K562 (cell line): ENCODE data around the gene YOD1.

Experiments used
- BHLHE40 ChIP-seq: IDR thresholded peaks from 2 replicates; pipeline ENCODE4 v1.6.1; 2011; ENCODE audit warnings: low read length, improper control_type of control experiment
- ELF4 ChIP-seq: fragments of 450-650 bp; formaldehyde crosslinking; IDR thresholded peaks from 2 replicates; pipeline ENCODE4 v1.4.0; 2022; ENCODE audit warnings: missing genetic modification characterization
- ILF3 ChIP-seq: fragments of 450-650 bp; IDR thresholded peaks from 2 replicates; pipeline ENCODE4 v1.6.1; 2018; ENCODE audit warnings: antibody characterized with exemption, mild to moderate bottlenecking, moderate library complexity, borderline replicate concordance
- POLR2AphosphoS5 ChIP-seq: IDR thresholded peaks from 2 replicates; pipeline ENCODE4 v1.6.1; 2011; ENCODE audit warnings: mild to moderate bottlenecking, low read depth, low read length, moderate library complexity; ENCODE audit not compliant: control insufficient read depth, insufficient read depth
- TF ChIP-seq, protein P1 (sequence below): fragments of 450-650 bp; IDR thresholded peaks from 2 replicates; pipeline ENCODE4 v1.6.1; 2016; ENCODE audit warnings: mild to moderate bottlenecking
- TF ChIP-seq, protein P2 (sequence below): fragments of 250-450 bp; sonication (Bioruptor Pico); IDR thresholded peaks from 2 replicates; pipeline ENCODE4 v1.5.1; 2021; ENCODE audit warnings: mild to moderate bottlenecking

DNA sequence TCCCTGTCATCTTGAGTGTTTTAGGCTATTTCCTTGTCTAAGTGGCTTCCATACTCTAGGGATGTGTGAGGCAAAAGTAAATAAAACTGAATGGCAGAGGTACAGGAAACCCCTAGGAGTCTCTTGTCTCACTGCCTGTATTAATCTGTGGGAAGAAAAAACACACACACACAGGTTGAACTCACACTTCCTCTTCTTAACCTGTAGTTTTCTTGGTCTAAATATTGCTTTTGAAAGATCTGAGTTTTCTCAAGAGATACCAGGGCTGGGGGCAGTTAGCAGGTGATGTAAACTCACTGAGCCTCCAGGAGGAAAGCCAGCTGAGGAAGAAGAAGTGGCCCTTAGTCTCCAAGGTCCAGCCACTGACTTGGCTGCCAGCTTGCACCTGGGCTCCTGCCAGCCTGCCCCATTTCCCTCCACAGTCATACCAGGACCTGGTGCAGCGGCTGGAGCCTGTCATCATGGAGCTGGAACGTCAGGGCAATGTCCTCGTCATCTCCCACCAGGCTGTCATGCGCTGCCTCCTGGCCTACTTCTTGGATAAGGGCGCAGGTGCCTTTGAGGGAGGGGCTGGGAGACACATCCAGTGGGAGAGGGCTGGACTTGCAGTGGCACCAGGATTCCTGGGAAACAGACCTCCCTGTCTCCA is 19.0 kb upstream of the YOD1 start:
- TF ChIP-seq, protein P1, sequence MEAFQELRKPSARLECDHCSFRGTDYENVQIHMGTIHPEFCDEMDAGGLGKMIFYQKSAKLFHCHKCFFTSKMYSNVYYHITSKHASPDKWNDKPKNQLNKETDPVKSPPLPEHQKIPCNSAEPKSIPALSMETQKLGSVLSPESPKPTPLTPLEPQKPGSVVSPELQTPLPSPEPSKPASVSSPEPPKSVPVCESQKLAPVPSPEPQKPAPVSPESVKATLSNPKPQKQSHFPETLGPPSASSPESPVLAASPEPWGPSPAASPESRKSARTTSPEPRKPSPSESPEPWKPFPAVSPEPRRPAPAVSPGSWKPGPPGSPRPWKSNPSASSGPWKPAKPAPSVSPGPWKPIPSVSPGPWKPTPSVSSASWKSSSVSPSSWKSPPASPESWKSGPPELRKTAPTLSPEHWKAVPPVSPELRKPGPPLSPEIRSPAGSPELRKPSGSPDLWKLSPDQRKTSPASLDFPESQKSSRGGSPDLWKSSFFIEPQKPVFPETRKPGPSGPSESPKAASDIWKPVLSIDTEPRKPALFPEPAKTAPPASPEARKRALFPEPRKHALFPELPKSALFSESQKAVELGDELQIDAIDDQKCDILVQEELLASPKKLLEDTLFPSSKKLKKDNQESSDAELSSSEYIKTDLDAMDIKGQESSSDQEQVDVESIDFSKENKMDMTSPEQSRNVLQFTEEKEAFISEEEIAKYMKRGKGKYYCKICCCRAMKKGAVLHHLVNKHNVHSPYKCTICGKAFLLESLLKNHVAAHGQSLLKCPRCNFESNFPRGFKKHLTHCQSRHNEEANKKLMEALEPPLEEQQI, result no peak
- no peak for TF ChIP-seq ELF4
- TF ChIP-seq BHLHE40, result no peak
- TF ChIP-seq, protein P2, sequence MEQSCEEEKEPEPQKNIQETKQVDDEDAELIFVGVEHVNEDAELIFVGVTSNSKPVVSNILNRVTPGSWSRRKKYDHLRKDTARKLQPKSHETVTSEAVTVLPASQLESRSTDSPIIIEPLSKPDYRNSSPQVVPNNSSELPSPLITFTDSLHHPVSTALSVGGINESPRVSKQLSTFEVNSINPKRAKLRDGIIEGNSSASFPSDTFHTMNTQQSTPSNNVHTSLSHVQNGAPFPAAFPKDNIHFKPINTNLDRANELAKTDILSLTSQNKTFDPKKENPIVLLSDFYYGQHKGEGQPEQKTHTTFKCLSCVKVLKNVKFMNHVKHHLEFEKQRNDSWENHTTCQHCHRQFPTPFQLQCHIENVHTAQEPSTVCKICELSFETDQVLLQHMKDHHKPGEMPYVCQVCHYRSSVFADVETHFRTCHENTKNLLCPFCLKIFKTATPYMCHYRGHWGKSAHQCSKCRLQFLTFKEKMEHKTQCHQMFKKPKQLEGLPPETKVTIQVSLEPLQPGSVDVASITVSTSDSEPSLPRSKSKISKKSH (CRISPR knock-in tag), result no peak
- no peak for TF ChIP-seq ILF3
- no peak for TF ChIP-seq POLR2AphosphoS5
